ENCODE measurements around the gene PCNA. TPM values are rescaled to one million over a fixed set of nuclear protein-coding genes. Genes with fewer than 3 reads are reported as not detected.
"Not testable (repeated sequence)": the region's sequence is repeated elsewhere in the genome, so short reads cannot be mapped to it uniquely, and the experiment has no call there.

PCNA gene
- total RNA-seq, 1 donor from 2014 or later = 323 TPM

DNA sequence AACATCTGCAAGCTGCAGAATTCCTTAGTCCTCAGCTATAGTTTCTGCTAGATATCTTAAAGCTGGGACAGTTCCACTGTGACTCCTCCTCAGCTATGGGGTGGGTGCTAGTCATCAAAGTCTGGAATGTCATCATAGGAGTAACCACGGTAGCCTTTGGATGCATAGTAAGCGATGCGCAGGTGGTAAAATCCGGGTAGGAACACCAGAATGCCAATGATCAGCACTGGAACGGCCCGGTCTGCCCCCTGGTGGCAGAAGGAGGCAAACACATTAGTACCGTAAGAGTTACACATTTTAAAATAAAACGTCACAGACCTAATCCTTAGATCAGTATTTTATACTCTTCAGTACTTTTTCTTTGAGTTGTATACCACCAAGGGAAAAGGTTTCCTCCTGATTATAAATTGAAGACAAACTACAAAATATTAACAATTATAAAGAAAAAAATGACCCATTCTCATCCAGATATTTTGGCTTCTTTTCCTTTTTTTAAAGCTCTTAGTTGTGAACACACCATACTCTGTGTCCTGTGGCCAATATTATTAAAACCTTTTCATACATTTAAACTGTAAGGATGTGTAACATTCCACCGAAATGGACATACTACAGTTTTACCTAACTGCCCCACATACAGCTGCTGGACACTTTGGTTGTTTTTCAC lies 18.9 kb downstream of the PCNA start:
- Mint-ChIP-seq H3K4me1 (no peaks in the 10 kb centered on the region), H3K27me3 (ENCODE audit: insufficient read depth, low read depth) (no peaks in the 10 kb centered on the region), H3K4me3 (no peak overlapping the region), H3K27ac (no peak overlapping the region), H3K9me3 (no peaks in the 10 kb centered on the region), H3K36me3 (peaks cover 24% of the 10 kb centered on the region)
- Histone ChIP-seq H4K20me1 (ENCODE audit: low read depth) (no peaks in the 10 kb centered on the region), H3K4me2 (no peak overlapping the region), H3F3A (ENCODE audit: low read depth) (peaks cover 7% of the 10 kb centered on the region), H3K27ac (no peak overlapping the region), H2AFZ (replicated peaks) (no peak overlapping the region), H3K9me3 (ENCODE audit: low read depth) (no peaks in the 10 kb centered on the region), H3K79me2 (ENCODE audit: low read depth) (no peaks in the 10 kb centered on the region), H3K9ac (no peak overlapping the region), H3K4me1 (no peaks in the 10 kb centered on the region), H3K27me3 (no peaks in the 10 kb centered on the region), H3K4me3 (no peak overlapping the region), H3K36me3 (no peaks in the 10 kb centered on the region)
- DNase-seq (ENCODE audit: low spot score) = peak; percentile 73
- TF ChIP-seq, protein P1, sequence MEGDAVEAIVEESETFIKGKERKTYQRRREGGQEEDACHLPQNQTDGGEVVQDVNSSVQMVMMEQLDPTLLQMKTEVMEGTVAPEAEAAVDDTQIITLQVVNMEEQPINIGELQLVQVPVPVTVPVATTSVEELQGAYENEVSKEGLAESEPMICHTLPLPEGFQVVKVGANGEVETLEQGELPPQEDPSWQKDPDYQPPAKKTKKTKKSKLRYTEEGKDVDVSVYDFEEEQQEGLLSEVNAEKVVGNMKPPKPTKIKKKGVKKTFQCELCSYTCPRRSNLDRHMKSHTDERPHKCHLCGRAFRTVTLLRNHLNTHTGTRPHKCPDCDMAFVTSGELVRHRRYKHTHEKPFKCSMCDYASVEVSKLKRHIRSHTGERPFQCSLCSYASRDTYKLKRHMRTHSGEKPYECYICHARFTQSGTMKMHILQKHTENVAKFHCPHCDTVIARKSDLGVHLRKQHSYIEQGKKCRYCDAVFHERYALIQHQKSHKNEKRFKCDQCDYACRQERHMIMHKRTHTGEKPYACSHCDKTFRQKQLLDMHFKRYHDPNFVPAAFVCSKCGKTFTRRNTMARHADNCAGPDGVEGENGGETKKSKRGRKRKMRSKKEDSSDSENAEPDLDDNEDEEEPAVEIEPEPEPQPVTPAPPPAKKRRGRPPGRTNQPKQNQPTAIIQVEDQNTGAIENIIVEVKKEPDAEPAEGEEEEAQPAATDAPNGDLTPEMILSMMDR (IDR thresholded peaks at IDR 0.05) = peak; percentile 94
- no peak for TF ChIP-seq EZH2phosphoT487 (IDR thresholded peaks at IDR 0.05)
- TF ChIP-seq EZH2 (IDR thresholded peaks at IDR 0.05) = no peak

DNA sequence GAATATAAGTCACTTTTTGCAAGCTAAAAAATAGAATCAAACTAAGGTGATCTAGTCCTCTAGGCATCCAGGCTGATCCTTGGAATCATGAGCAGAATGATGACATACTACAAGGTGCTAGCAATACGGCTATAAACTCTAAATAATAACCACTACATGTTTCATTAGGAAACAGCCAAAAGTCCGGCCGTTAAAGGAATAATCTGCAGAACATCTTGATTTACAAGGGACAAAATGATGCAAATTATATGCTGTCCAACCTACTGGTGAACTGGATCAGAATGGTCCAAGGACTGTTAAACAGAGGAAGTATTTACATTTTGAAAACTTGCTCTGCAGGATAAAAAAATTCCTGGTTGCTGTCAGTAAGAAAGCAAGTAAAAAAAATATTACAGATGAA lies 19.8 kb downstream of the PCNA start:
- peaks cover 24% of the 10 kb centered on the region for H3K36me3 Mint-ChIP-seq
- H3K9ac ChIP-seq; H3F3A ChIP-seq (ENCODE audit: low read depth); H3K9me3 ChIP-seq (ENCODE audit: low read depth); H3K4me3 Mint-ChIP-seq; H3K79me2 ChIP-seq (ENCODE audit: low read depth); H4K20me1 ChIP-seq (ENCODE audit: low read depth); DNase-seq (ENCODE audit: low spot score); H2AFZ ChIP-seq (replicated peaks); H3K36me3 ChIP-seq; H3K4me3 ChIP-seq; H3K4me2 ChIP-seq; H3K27ac ChIP-seq; H3K4me1 Mint-ChIP-seq; H3K4me1 ChIP-seq; H3K9me3 Mint-ChIP-seq; H3K27me3 ChIP-seq; H3K27me3 Mint-ChIP-seq (ENCODE audit: insufficient read depth, low read depth); H3K27ac Mint-ChIP-seq: not testable (repeated sequence)

DNA sequence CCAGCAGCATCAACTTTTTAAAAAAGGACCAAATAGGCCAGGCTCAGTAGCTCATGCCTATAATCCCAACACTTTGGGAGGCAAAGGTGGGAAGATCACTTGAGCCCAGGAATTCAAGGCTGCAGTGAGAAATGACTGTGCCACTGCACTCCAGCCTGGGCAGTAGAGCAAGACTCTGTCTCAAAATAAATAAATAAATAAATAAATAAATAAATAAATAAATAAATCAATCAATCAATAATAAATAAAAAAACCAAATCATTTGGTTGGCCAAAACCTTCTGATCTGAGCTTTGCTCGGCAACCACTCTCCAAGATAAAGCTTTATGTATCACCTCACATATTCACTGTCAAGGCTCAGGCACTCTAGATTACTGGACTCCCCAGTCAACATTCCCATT lies 20.7 kb downstream of the PCNA start:
- not testable (repeated sequence) for H2AFZ ChIP-seq (replicated peaks); H3K27me3 Mint-ChIP-seq (ENCODE audit: insufficient read depth, low read depth); H3K27ac Mint-ChIP-seq; H3K9ac ChIP-seq; H3K27me3 ChIP-seq; H3F3A ChIP-seq (ENCODE audit: low read depth); H3K9me3 ChIP-seq (ENCODE audit: low read depth); H3K9me3 Mint-ChIP-seq; H3K79me2 ChIP-seq (ENCODE audit: low read depth); H3K4me3 ChIP-seq; H4K20me1 ChIP-seq (ENCODE audit: low read depth); H3K4me2 ChIP-seq; H3K4me1 Mint-ChIP-seq; H3K4me1 ChIP-seq; H3K4me3 Mint-ChIP-seq; H3K36me3 ChIP-seq; DNase-seq (ENCODE audit: low spot score); H3K27ac ChIP-seq
- H3K36me3 Mint-ChIP-seq = peaks cover 20% of the 10 kb centered on the region

DNA sequence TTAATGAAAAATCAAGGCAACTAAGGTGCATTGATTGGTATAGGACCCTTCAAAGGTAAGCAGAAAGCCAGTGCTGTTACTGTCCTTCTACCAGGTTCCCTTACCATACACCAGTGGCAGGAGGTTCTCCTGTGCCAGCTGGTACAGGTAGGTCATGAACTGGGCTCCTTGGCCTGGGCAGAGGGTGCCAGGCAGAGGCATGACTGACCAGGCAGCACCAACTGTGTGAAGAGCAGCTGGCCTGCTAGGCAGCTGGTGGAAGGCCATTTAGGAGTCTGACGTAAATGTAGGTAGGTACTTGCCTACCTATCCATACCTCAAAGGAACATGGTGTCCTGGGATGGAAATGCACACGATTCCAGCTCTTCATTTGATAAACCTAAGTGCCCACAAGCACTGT lies 23.3 kb downstream of the PCNA start:
- Histone ChIP-seq H3F3A (ENCODE audit: low read depth) (peaks cover 7% of the 10 kb centered on the region), H3K79me2 (ENCODE audit: low read depth) (no peaks in the 10 kb centered on the region), H3K27me3 (no peaks in the 10 kb centered on the region), H4K20me1 (ENCODE audit: low read depth) (no peaks in the 10 kb centered on the region), H3K4me3 (no peak overlapping the region), H3K27ac (no peak overlapping the region), H3K9me3 (ENCODE audit: low read depth) (no peaks in the 10 kb centered on the region), H3K4me2 (no peak overlapping the region), H3K9ac (no peak overlapping the region), H3K4me1 (no peaks in the 10 kb centered on the region), H3K36me3 (no peaks in the 10 kb centered on the region), H2AFZ (replicated peaks) (no peak overlapping the region)
- H3K4me3 Mint-ChIP-seq = no peak overlapping the region
- no peaks in the 10 kb centered on the region for H3K27me3 Mint-ChIP-seq (ENCODE audit: insufficient read depth, low read depth)
- TF ChIP-seq EZH2 (IDR thresholded peaks at IDR 0.05) (no peak), EZH2phosphoT487 (IDR thresholded peaks at IDR 0.05) (no peak)
- TF ChIP-seq, protein P1 (IDR thresholded peaks at IDR 0.05) = no peak
- no peak overlapping the region for H3K27ac Mint-ChIP-seq
- H3K36me3 Mint-ChIP-seq = peaks cover 23% of the 10 kb centered on the region
- H3K9me3 Mint-ChIP-seq = no peaks in the 10 kb centered on the region
- no peak for DNase-seq (ENCODE audit: low spot score)
- H3K4me1 Mint-ChIP-seq = no peaks in the 10 kb centered on the region
